GM12878 (cell line): ENCODE results near the gene ADARB1. TPM values are rescaled to one million over a fixed set of nuclear protein-coding genes. Genes with fewer than 3 reads are reported as not detected.

Experiments
- ATAC-seq: fragments of 200-7000 bp; cut with Tn5 transposase; 3 replicates; pipeline ENCODE4 v1.9.1; 2020; ENCODE audit warnings: mild to moderate bottlenecking, moderate library complexity
- BruUV-seq: library from RNA; stranded (reverse); fragments of 400-500 nt; replicated peaks from 2 replicates; lab custom pipeline; 2021; lab: Mats Ljungman, UMichigan
- CTCF ChIA-PET: fragments of 300-600 bp; sonication (Branson Sonifier 250); formaldehyde crosslinking; extraction: SDS; loops from one replicate; lab custom pipeline; 2021; ENCODE audit warnings: inconsistent platforms; lab: Yijun Ruan, JAX
- POLR2A ChIA-PET: fragments of 350-600 bp; formaldehyde crosslinking; extraction: SDS; loops from one replicate; lab custom pipeline; 2021; ENCODE audit warnings: inconsistent platforms; lab: Charles Lee
- RAD21 ChIA-PET: fragments of 300-600 bp; sonication (Branson Sonifier 250); formaldehyde crosslinking; loops from one replicate; lab custom pipeline; 2023; ENCODE audit warnings: antibody characterized with exemption; ENCODE audit not compliant: unreplicated experiment; lab: Charles Lee
- SMC1A ChIA-PET: fragments of 300-600 bp; sonication (Branson Sonifier 250); formaldehyde crosslinking; loops from one replicate; lab custom pipeline; 2023; ENCODE audit not compliant: unreplicated experiment, uncharacterized antibody; lab: Charles Lee
- DNase-seq: peaks from one replicate; pipeline ENCODE4 v3.0.0-alpha.2; 2011; ENCODE audit warnings: low read depth, low spot score
- FAIRE-seq: peaks from 3 replicates; lab custom pipeline; 2011; peaks lifted over from hg19 to GRCh38; lab: Jason Lieb, UNC
- H2AFZ ChIP-seq: 2 replicates; pipeline ENCODE4 v1.6.0; 2011; ENCODE audit warnings: low read depth, low read length, control low read depth; ENCODE audit not compliant: control insufficient read depth
- H3K27ac ChIP-seq: 2 replicates; pipeline ENCODE4 v1.5.1; 2011; ENCODE audit warnings: control low read depth; ENCODE audit not compliant: control insufficient read depth, insufficient read depth
- H3K27me3 ChIP-seq, 2 experiments: replicated peaks in 1 of 2; 2 replicates each; pipeline versions ENCODE4 v1.6.0 to v1.6.1; 2011; ENCODE audit warnings: low read length in 1 of 2; ENCODE audit not compliant: control insufficient read depth in 2 of 2, insufficient read depth in 2 of 2
- H3K36me3 ChIP-seq, 2 experiments: 2 replicates each; pipeline ENCODE4 v1.5.1; 2011; ENCODE audit warnings: low read length in 1 of 2; ENCODE audit not compliant: control insufficient read depth in 2 of 2, insufficient read depth in 2 of 2
- H3K4me1 ChIP-seq: 2 replicates; pipeline ENCODE4 v1.6.1; 2011; ENCODE audit warnings: mild to moderate bottlenecking, low read length, moderate library complexity, mixed read lengths; ENCODE audit not compliant: control insufficient read depth, insufficient read depth
- H3K4me2 ChIP-seq: 2 replicates; pipeline ENCODE4 v1.6.0; 2011; ENCODE audit warnings: control low read depth; ENCODE audit not compliant: control insufficient read depth, insufficient read depth
- H3K4me3 ChIP-seq: fragments of 200-600 bp; sonication (generic); 2 replicates; pipeline ENCODE4 v1.5.1; 2016
- H3K79me2 ChIP-seq: 2 replicates; pipeline ENCODE4 v1.6.0; 2011; ENCODE audit warnings: low read length; ENCODE audit not compliant: control insufficient read depth, insufficient read depth
- H3K9ac ChIP-seq: 2 replicates; pipeline ENCODE4 v1.8.0; 2011; ENCODE audit warnings: low read length, control low read depth, mixed read lengths; ENCODE audit not compliant: control insufficient read depth, insufficient read depth
- H3K9me3 ChIP-seq: replicated peaks from 3 replicates; pipeline ENCODE4 v1.5.1; 2011; ENCODE audit warnings: mild to moderate bottlenecking, low read length; ENCODE audit not compliant: control insufficient read depth, insufficient read depth
- H4K20me1 ChIP-seq: 2 replicates; pipeline ENCODE4 v1.6.0; 2011; ENCODE audit not compliant: control insufficient read depth, insufficient read depth
- BACH1 ChIP-seq: fragments of 450-650 bp; IDR thresholded peaks from 2 replicates; pipeline ENCODE4 v1.6.1; 2017; ENCODE audit warnings: mild to moderate bottlenecking, borderline replicate concordance
- BHLHE40 ChIP-seq, 2 experiments: fragments of 450-650 bp in 1 of 2; IDR thresholded peaks; 2 replicates each; pipeline ENCODE4 v1.6.1; 2011 to 2017; ENCODE audit warnings: low read depth in 2 of 2, borderline replicate concordance in 1 of 2, improper control_type of control experiment in 1 of 2, low read length in 1 of 2, mild to moderate bottlenecking in 1 of 2
- CBFB ChIP-seq: IDR thresholded peaks from 2 replicates; pipeline ENCODE4 v1.6.1; 2016; ENCODE audit warnings: antibody characterized with exemption, low read depth
- CHD2 ChIP-seq: IDR thresholded peaks from 2 replicates; pipeline ENCODE4 v1.6.1; 2011; ENCODE audit warnings: low read depth, low read length, improper control_type of control experiment, borderline replicate concordance
- CREM ChIP-seq: IDR thresholded peaks from 2 replicates; pipeline ENCODE4 v1.6.1; 2014; ENCODE audit warnings: antibody characterized with exemption, low read depth
- FOS ChIP-seq: IDR thresholded peaks from 3 replicates; pipeline ENCODE4 v1.6.1; 2011; ENCODE audit warnings: borderline replicate concordance; ENCODE audit not compliant: insufficient read length; ENCODE audit errors: extremely low read depth
- MTA3 ChIP-seq: IDR thresholded peaks from 2 replicates; pipeline ENCODE4 v1.6.1; 2012; ENCODE audit warnings: low read length, inconsistent platforms, borderline replicate concordance
- MXI1 ChIP-seq: fragments of 150-350 bp; IDR thresholded peaks from 2 replicates; pipeline ENCODE4 v1.6.1; 2011; ENCODE audit warnings: low read depth, mild to moderate bottlenecking, inconsistent platforms, low read length, improper control_type of control experiment
- NR2C2 ChIP-seq: IDR thresholded peaks from 2 replicates; pipeline ENCODE4 v1.6.1; 2011; ENCODE audit warnings: borderline replicate concordance, low read depth; ENCODE audit not compliant: control insufficient read depth, insufficient read length
- PKNOX1 ChIP-seq: fragments of 450-650 bp; IDR thresholded peaks from 2 replicates; pipeline ENCODE4 v1.6.1; 2016; ENCODE audit warnings: mild to moderate bottlenecking
- POU2F2 ChIP-seq: IDR thresholded peaks from 3 replicates; pipeline ENCODE4 v1.6.1; 2011; ENCODE audit warnings: low read depth, mild to moderate bottlenecking, low read length, borderline replicate concordance
- RUNX3 ChIP-seq: IDR thresholded peaks from 2 replicates; pipeline ENCODE4 v1.6.1; 2012; ENCODE audit warnings: low read length, inconsistent platforms
- SIN3A ChIP-seq: IDR thresholded peaks from 2 replicates; pipeline ENCODE4 v1.6.1; 2012; ENCODE audit warnings: low read depth, low read length, improper control_type of control experiment
- SMARCA5 ChIP-seq: fragments of 450-650 bp; IDR thresholded peaks from 2 replicates; pipeline ENCODE4 v1.6.1; 2017; ENCODE audit warnings: mild to moderate bottlenecking
- ZBTB33 ChIP-seq: fragments of 450-650 bp; IDR thresholded peaks from 2 replicates; pipeline ENCODE4 v1.6.1; 2017; ENCODE audit warnings: mild to moderate bottlenecking
- ZBTB40 ChIP-seq: fragments of 450-650 bp; IDR thresholded peaks from 2 replicates; pipeline ENCODE4 v1.6.1; 2016; ENCODE audit warnings: mild to moderate bottlenecking, moderate library complexity, borderline replicate concordance
- WGBS: methylation state at CpG from one replicate; pipeline ENCODE4 v1.1.6; 2016; ENCODE audit warnings: low lambda C conversion rate; ENCODE audit not compliant: insufficient replicate concordance, insufficient coverage; ENCODE audit errors: missing lambda C conversion rate; 5-methylcytosine and 5-hydroxymethylcytosine counted together
- in situ Hi-C: fragments of 300-500 bp; cut with MboI; formaldehyde crosslinking; loops from 9 replicates; pipeline ENCODE4 v1.14.3; 2018; ENCODE audit warnings: mixed read lengths
- intact Hi-C: fragments of 100-400 bp; cut with micrococcal nuclease; formaldehyde crosslinking; loops from one replicate; pipeline ENCODE4 v1.14.2; 2022; ENCODE audit not compliant: unreplicated experiment
- polyA plus RNA-seq, 11 experiments: library from polyadenylated mRNA; depleted of rRNA in 4 of 11; unstranded in 6 of 11; stranded (reverse) in 5 of 11; fragments of >200 nt; fragmentation: Nextera tagmentation in 4 of 11; fragmentation: Illumina TruSeq in 1 of 11; extraction: Ambion mirVana in 4 of 11; extraction: Trizol in 1 of 11; gene quantifications; 1 replicate in 1 of 11; 2 replicates in 10 of 11; pipeline versions ENCODE4 v1.2.1 to v1.2.3, GENCODE V29; 2011 to 2016; ENCODE audit warnings: inconsistent platforms in 2 of 11, missing spikeins in 2 of 11, low read depth in 1 of 11
- total RNA-seq, 4 experiments: library from RNA; depleted of rRNA in 3 of 4; stranded (reverse); fragments of >200 nt in 3 of 4; fragmentation: Illumina TruSeq in 1 of 4; extraction: Trizol in 1 of 4; gene quantifications; 2 replicates each; pipeline versions ENCODE4 v1.2.1 to v1.2.3, GENCODE V29; 2013 to 2021

The ADARB1 gene
- total and polyA plus RNA-seq, 10 of the 15 experiments (the other 5 are each of a cell fraction or from before 2014, with no cell fraction given): 5.7 to 61.7 (median 25.3) TPM

GRCh38 chr21:45056917-45057560, 17.3 kb upstream of the ADARB1 start:
- no peak for ATAC-seq
- ChIA-PET CTCF (interaction anchor here (0.6 kb wide), 1 partner anchor 80 kb away, joined by 3 read pairs; no protein-coding TSS in a partner anchor), SMC1A (interaction anchor here (1.0 kb wide), 1 partner anchor 69 kb away, joined by 3 read pairs; no protein-coding TSS in a partner anchor), RAD21 (no interaction called here), POLR2A (no interaction called here)
- intact Hi-C loops: no loop called here
- 71% methylated on average over 12 of the region's 12 CpGs for WGBS
- no peak overlapping the region for H3K27ac ChIP-seq
- no peak overlapping the region for H3K9ac ChIP-seq
- H3K27me3 ChIP-seq: peaks cover 0 to 5% of the 10 kb centered on the region in 2 experiments; a peak in 1 of 4 replicates
- H3K9me3 ChIP-seq: no peaks in the 10 kb centered on the region
- no peaks in the 10 kb centered on the region; the same call in 1 of the 2 replicates for H3K4me1 ChIP-seq
- no peaks in the 10 kb centered on the region for H3K79me2 ChIP-seq
- H3K4me3 ChIP-seq: no peak overlapping the region
- in situ Hi-C loops: no loop called here
- H3K4me2 ChIP-seq: no peak overlapping the region
- no peaks in the 10 kb centered on the region for H3K36me3 ChIP-seq
- no peaks in the 10 kb centered on the region for H4K20me1 ChIP-seq
- no peak for DNase-seq
- BruUV-seq: no TSS peak
- H2AFZ ChIP-seq: no peak overlapping the region
- no peak for FAIRE-seq
- TF ChIP-seq BHLHE40 (IDR thresholded peaks at IDR 0.05; ENCODE audit: borderline replicate concordance in 1 of 2, low read depth in 2 of 2, low read length in 1 of 2) (no peak), CHD2 (no peak), CBFB (no peak), MXI1 (no peak), POU2F2 (no peak), BACH1 (no peak), CREM (no peak), PKNOX1 (no peak), FOS (no peak), ZBTB40 (no peak), SMARCA5 (no peak), SIN3A (no peak), ZBTB33 (no peak), MTA3 (no peak), NR2C2 (no peak), RUNX3 (no peak)
